GM12878 (cell line): ENCODE measurements around the gene GYPC. TPM values are rescaled to one million over a fixed set of nuclear protein-coding genes. Genes with fewer than 3 reads are reported as not detected.

Source experiments
- ATAC-seq: fragments of 200-7000 bp; cut with Tn5 transposase; 3 replicates; pipeline ENCODE4 v1.9.1; 2020; ENCODE audit warnings: mild to moderate bottlenecking, moderate library complexity
- BruUV-seq: library from RNA; stranded (reverse); fragments of 400-500 nt; replicated peaks from 2 replicates; lab custom pipeline; 2021; lab: Mats Ljungman, UMichigan
- CTCF ChIA-PET: fragments of 300-600 bp; sonication (Branson Sonifier 250); formaldehyde crosslinking; extraction: SDS; loops from one replicate; lab custom pipeline; 2021; ENCODE audit warnings: inconsistent platforms; lab: Yijun Ruan, JAX
- POLR2A ChIA-PET: fragments of 350-600 bp; formaldehyde crosslinking; extraction: SDS; loops from one replicate; lab custom pipeline; 2021; ENCODE audit warnings: inconsistent platforms; lab: Charles Lee
- RAD21 ChIA-PET: fragments of 300-600 bp; sonication (Branson Sonifier 250); formaldehyde crosslinking; loops from one replicate; lab custom pipeline; 2023; ENCODE audit warnings: antibody characterized with exemption; ENCODE audit not compliant: unreplicated experiment; lab: Charles Lee
- SMC1A ChIA-PET: fragments of 300-600 bp; sonication (Branson Sonifier 250); formaldehyde crosslinking; loops from one replicate; lab custom pipeline; 2023; ENCODE audit not compliant: unreplicated experiment, uncharacterized antibody; lab: Charles Lee
- DNase-seq: peaks from one replicate; pipeline ENCODE4 v3.0.0-alpha.2; 2011; ENCODE audit warnings: low read depth, low spot score
- FAIRE-seq: peaks from 3 replicates; lab custom pipeline; 2011; peaks lifted over from hg19 to GRCh38; lab: Jason Lieb, UNC
- H2AFZ ChIP-seq: 2 replicates; pipeline ENCODE4 v1.6.0; 2011; ENCODE audit warnings: low read depth, low read length, control low read depth; ENCODE audit not compliant: control insufficient read depth
- H3K27ac ChIP-seq: 2 replicates; pipeline ENCODE4 v1.5.1; 2011; ENCODE audit warnings: control low read depth; ENCODE audit not compliant: control insufficient read depth, insufficient read depth
- H3K27me3 ChIP-seq, 2 experiments: replicated peaks in 1 of 2; 2 replicates each; pipeline versions ENCODE4 v1.6.0 to v1.6.1; 2011; ENCODE audit warnings: low read length in 1 of 2; ENCODE audit not compliant: control insufficient read depth in 2 of 2, insufficient read depth in 2 of 2
- H3K36me3 ChIP-seq, 2 experiments: 2 replicates each; pipeline ENCODE4 v1.5.1; 2011; ENCODE audit warnings: low read length in 1 of 2; ENCODE audit not compliant: control insufficient read depth in 2 of 2, insufficient read depth in 2 of 2
- H3K4me1 ChIP-seq: 2 replicates; pipeline ENCODE4 v1.6.1; 2011; ENCODE audit warnings: mild to moderate bottlenecking, low read length, moderate library complexity, mixed read lengths; ENCODE audit not compliant: control insufficient read depth, insufficient read depth
- H3K4me2 ChIP-seq: 2 replicates; pipeline ENCODE4 v1.6.0; 2011; ENCODE audit warnings: control low read depth; ENCODE audit not compliant: control insufficient read depth, insufficient read depth
- H3K4me3 ChIP-seq: fragments of 200-600 bp; sonication (generic); 2 replicates; pipeline ENCODE4 v1.5.1; 2016
- H3K79me2 ChIP-seq: 2 replicates; pipeline ENCODE4 v1.6.0; 2011; ENCODE audit warnings: low read length; ENCODE audit not compliant: control insufficient read depth, insufficient read depth
- H3K9ac ChIP-seq: 2 replicates; pipeline ENCODE4 v1.8.0; 2011; ENCODE audit warnings: low read length, control low read depth, mixed read lengths; ENCODE audit not compliant: control insufficient read depth, insufficient read depth
- H3K9me3 ChIP-seq: replicated peaks from 3 replicates; pipeline ENCODE4 v1.5.1; 2011; ENCODE audit warnings: mild to moderate bottlenecking, low read length; ENCODE audit not compliant: control insufficient read depth, insufficient read depth
- H4K20me1 ChIP-seq: 2 replicates; pipeline ENCODE4 v1.6.0; 2011; ENCODE audit not compliant: control insufficient read depth, insufficient read depth
- BRCA1 ChIP-seq: IDR thresholded peaks from 2 replicates; pipeline ENCODE4 v1.6.1; 2011; ENCODE audit warnings: low read depth, low read length, improper control_type of control experiment
- ESRRA ChIP-seq: IDR thresholded peaks from 2 replicates; pipeline ENCODE4 v1.6.1; 2012; ENCODE audit warnings: mild to moderate bottlenecking, low read length, improper control_type of control experiment
- NBN ChIP-seq: fragments of 450-650 bp; IDR thresholded peaks from 2 replicates; pipeline ENCODE4 v1.6.1; 2016
- NFIC ChIP-seq: IDR thresholded peaks from 2 replicates; pipeline ENCODE4 v1.6.1; 2012; ENCODE audit warnings: low read depth, mild to moderate bottlenecking, inconsistent platforms, low read length, moderate library complexity
- POLR2AphosphoS2 ChIP-seq: IDR thresholded peaks from 2 replicates; pipeline ENCODE4 v1.6.1; 2011; ENCODE audit warnings: low read depth, mild to moderate bottlenecking, low read length, improper control_type of control experiment, moderate library complexity
- SMC3 ChIP-seq: IDR thresholded peaks from 2 replicates; pipeline ENCODE4 v1.6.1; 2011; ENCODE audit warnings: low read length, improper control_type of control experiment, borderline replicate concordance
- SPI1 ChIP-seq: IDR thresholded peaks from 2 replicates; pipeline ENCODE4 v1.6.1; 2011; ENCODE audit warnings: low read depth, mild to moderate bottlenecking, low read length, moderate library complexity, borderline replicate concordance; ENCODE audit not compliant: insufficient read depth
- WRNIP1 ChIP-seq: IDR thresholded peaks from 2 replicates; pipeline ENCODE4 v1.6.1; 2011; ENCODE audit warnings: low read depth, low read length, improper control_type of control experiment, borderline replicate concordance
- ZNF384 ChIP-seq: IDR thresholded peaks from 2 replicates; pipeline ENCODE4 v1.6.1; 2012; ENCODE audit warnings: low read depth, mild to moderate bottlenecking, low read length, improper control_type of control experiment, borderline replicate concordance
- WGBS: methylation state at CpG from one replicate; pipeline ENCODE4 v1.1.6; 2016; ENCODE audit warnings: low lambda C conversion rate; ENCODE audit not compliant: insufficient replicate concordance, insufficient coverage; ENCODE audit errors: missing lambda C conversion rate; 5-methylcytosine and 5-hydroxymethylcytosine counted together
- in situ Hi-C: fragments of 300-500 bp; cut with MboI; formaldehyde crosslinking; loops from 9 replicates; pipeline ENCODE4 v1.14.3; 2018; ENCODE audit warnings: mixed read lengths
- intact Hi-C: fragments of 100-400 bp; cut with micrococcal nuclease; formaldehyde crosslinking; loops from one replicate; pipeline ENCODE4 v1.14.2; 2022; ENCODE audit not compliant: unreplicated experiment
- polyA plus RNA-seq, 11 experiments: library from polyadenylated mRNA; depleted of rRNA in 4 of 11; unstranded in 6 of 11; stranded (reverse) in 5 of 11; fragments of >200 nt; fragmentation: Nextera tagmentation in 4 of 11; fragmentation: Illumina TruSeq in 1 of 11; extraction: Ambion mirVana in 4 of 11; extraction: Trizol in 1 of 11; gene quantifications; 1 replicate in 1 of 11; 2 replicates in 10 of 11; pipeline versions ENCODE4 v1.2.1 to v1.2.3, GENCODE V29; 2011 to 2016; ENCODE audit warnings: inconsistent platforms in 2 of 11, missing spikeins in 2 of 11, low read depth in 1 of 11
- total RNA-seq, 4 experiments: library from RNA; depleted of rRNA in 3 of 4; stranded (reverse); fragments of >200 nt in 3 of 4; fragmentation: Illumina TruSeq in 1 of 4; extraction: Trizol in 1 of 4; gene quantifications; 2 replicates each; pipeline versions ENCODE4 v1.2.1 to v1.2.3, GENCODE V29; 2013 to 2021
- TF ChIP-seq, protein P1 (sequence below): IDR thresholded peaks from 2 replicates; pipeline ENCODE4 v1.6.1; 2012; ENCODE audit warnings: low read length, inconsistent platforms
- TF ChIP-seq, protein P2 (sequence below): fragments of 450-650 bp; IDR thresholded peaks from 2 replicates; pipeline ENCODE4 v1.6.1; 2017; ENCODE audit warnings: low read depth, mild to moderate bottlenecking, moderate library complexity

The GYPC gene
- total and polyA plus RNA-seq, 10 of the 15 experiments (the other 5 are each of a cell fraction or from before 2014, with no cell fraction given), result 26.2 to 150 (median 81.4) TPM

DNA sequence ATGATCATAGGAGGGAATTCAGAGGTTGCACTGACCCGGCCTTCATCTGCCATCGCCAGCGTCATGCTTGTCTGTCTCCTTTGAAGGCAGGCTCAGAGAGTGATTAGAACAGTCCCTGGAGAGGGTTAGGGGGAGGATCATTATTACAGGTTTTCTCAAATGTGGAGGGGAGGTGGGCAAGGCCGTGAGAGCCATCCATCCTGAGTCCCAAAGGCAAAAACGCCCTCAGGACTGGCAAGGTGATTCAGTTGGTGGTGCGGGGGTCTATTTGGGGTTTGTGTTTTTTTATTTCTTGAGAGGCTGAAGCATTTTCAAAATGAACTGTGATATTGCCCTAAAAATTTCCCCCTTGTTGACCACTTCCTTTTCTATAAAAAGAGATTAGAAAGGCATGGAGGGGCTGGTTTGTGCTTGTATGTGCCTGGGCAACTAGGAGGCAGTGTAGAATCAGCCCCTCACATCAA lies 39.3 kb upstream of the GYPC start (continued):
- TF ChIP-seq NBN, result 0 out of 2 replicates have a peak, but pooled peaks have one; percentile 46

DNA sequence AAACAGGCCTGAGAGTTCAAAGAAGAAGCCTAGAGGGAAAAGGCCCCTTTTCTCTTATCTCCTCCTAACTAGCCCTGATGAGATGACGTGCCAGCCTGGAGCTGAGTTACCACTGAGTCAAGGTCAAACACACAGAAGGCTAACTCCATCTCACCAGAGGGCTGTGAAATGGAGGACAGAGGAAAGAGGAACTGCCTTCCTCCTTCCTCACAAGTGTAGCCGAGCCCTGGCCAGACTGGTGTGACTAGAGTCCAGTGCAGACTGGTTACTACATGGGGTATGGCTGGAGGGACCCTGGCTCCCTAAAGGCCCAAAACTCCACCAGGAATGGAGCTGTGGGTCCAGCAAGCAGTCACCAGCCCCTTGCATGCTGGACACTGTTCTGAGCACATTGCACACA lies 35.7 kb upstream of the GYPC start:
- DNase-seq, result no peak
- ChIA-PET POLR2A (no interaction called here), CTCF (interaction anchor here (0.9 to 1.7 kb wide), 2 partner anchors 20 to 92 kb away, joined by 3 to 6 read pairs; no protein-coding TSS in a partner anchor), SMC1A (interaction anchor here (1.1 kb wide), 1 partner anchor 92 kb away, joined by 3 read pairs; no protein-coding TSS in a partner anchor), RAD21 (no interaction called here)
- no peaks in the 10 kb centered on the region; the same call in 1 of the 2 replicates for H3K4me1 ChIP-seq
- no peaks in the 10 kb centered on the region for H3K79me2 ChIP-seq
- no peak overlapping the region for H2AFZ ChIP-seq
- H3K4me3 ChIP-seq, result no peak overlapping the region
- TF ChIP-seq WRNIP1 (no peak), SPI1 (peak; percentile 46; the same call in 1 of the 2 replicates)
- no TSS peak for BruUV-seq
- H3K27me3 ChIP-seq, result no peaks in the 10 kb centered on the region
- no peaks in the 10 kb centered on the region for H3K9me3 ChIP-seq
- ATAC-seq, result no peak
- FAIRE-seq, result no peak
- no peaks in the 10 kb centered on the region for H3K36me3 ChIP-seq
- WGBS, result 19% methylated on average over 2 of the region's 2 CpGs
- H3K9ac ChIP-seq, result no peak overlapping the region
- in situ Hi-C loops, result no loop called here
- no peak overlapping the region for H3K27ac ChIP-seq
- H4K20me1 ChIP-seq, result no peaks in the 10 kb centered on the region
- H3K4me2 ChIP-seq, result no peak overlapping the region
- intact Hi-C loops, result no loop called here

DNA sequence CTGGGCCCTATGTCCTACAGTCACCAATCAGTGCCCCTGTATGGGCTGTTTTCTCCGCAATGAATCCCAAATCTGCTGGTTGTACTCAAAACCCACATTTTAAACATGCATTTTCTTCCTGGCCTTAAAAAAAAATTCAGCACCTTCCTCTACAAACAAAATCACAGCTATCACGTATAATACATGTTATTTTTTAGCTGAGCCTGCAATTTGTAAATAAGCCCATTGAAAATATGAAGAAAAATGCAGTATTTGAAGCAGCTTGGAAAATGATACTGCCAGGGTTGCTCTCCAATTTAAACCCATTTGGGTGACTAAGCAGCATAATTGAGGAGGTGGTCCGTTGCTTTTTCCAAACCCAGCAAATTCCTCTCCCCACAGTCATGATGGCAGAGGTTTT lies 33.0 kb upstream of the GYPC start:
- no peaks in the 10 kb centered on the region for H4K20me1 ChIP-seq
- H3K27me3 ChIP-seq, result no peaks in the 10 kb centered on the region
- no peaks in the 10 kb centered on the region for H3K79me2 ChIP-seq
- no peaks in the 10 kb centered on the region for H3K9me3 ChIP-seq
- no peak overlapping the region for H3K9ac ChIP-seq
- in situ Hi-C loops (no loop called here), intact Hi-C loops (no loop called here)
- ChIA-PET POLR2A (no interaction called here), RAD21 (no interaction called here), SMC1A (no interaction called here), CTCF (interaction anchor here (1.9 kb wide), 1 partner anchor 9 kb away, joined by 6 read pairs; no protein-coding TSS in a partner anchor)
- BruUV-seq, result no TSS peak
- H3K4me3 ChIP-seq, result no peak overlapping the region
- H3K4me2 ChIP-seq, result no peak overlapping the region
- ATAC-seq (no peak), FAIRE-seq (no peak), DNase-seq (no peak)
- no peaks in the 10 kb centered on the region for H3K36me3 ChIP-seq
- no peak overlapping the region for H2AFZ ChIP-seq
- 16% methylated on average over 3 of the region's 3 CpGs for WGBS
- H3K27ac ChIP-seq, result no peak overlapping the region
- no peaks in the 10 kb centered on the region for H3K4me1 ChIP-seq
- TF ChIP-seq, protein P1, sequence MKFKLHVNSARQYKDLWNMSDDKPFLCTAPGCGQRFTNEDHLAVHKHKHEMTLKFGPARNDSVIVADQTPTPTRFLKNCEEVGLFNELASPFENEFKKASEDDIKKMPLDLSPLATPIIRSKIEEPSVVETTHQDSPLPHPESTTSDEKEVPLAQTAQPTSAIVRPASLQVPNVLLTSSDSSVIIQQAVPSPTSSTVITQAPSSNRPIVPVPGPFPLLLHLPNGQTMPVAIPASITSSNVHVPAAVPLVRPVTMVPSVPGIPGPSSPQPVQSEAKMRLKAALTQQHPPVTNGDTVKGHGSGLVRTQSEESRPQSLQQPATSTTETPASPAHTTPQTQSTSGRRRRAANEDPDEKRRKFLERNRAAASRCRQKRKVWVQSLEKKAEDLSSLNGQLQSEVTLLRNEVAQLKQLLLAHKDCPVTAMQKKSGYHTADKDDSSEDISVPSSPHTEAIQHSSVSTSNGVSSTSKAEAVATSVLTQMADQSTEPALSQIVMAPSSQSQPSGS, result no peak
- TF ChIP-seq BRCA1 (no peak), ESRRA (no peak), POLR2AphosphoS2 (no peak), SMC3 (no peak), ZNF384 (no peak), NFIC (no peak)
- TF ChIP-seq, protein P2, sequence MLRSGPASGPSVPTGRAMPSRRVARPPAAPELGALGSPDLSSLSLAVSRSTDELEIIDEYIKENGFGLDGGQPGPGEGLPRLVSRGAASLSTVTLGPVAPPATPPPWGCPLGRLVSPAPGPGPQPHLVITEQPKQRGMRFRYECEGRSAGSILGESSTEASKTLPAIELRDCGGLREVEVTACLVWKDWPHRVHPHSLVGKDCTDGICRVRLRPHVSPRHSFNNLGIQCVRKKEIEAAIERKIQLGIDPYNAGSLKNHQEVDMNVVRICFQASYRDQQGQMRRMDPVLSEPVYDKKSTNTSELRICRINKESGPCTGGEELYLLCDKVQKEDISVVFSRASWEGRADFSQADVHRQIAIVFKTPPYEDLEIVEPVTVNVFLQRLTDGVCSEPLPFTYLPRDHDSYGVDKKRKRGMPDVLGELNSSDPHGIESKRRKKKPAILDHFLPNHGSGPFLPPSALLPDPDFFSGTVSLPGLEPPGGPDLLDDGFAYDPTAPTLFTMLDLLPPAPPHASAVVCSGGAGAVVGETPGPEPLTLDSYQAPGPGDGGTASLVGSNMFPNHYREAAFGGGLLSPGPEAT, result no peak
